ENCODE measurements around the gene SELENOP. TPM values are rescaled to one million over a fixed set of nuclear protein-coding genes. Genes with fewer than 3 reads are reported as not detected.

SELENOP gene
- total and polyA plus RNA-seq, 2 of the 8 experiments (the other 6 are each of a cell fraction or from before 2014, with no cell fraction given): 5.5 to 19.4 TPM

- no peak overlapping the region for H2BK20ac ChIP-seq (ENCODE audit: low read length)
- no peak overlapping the region for H3K18ac ChIP-seq (ENCODE audit: extremely low read depth, low read length)
- no peaks in the 10 kb centered on the region for H3K4me1 ChIP-seq (replicated peaks in 1 of 4; ENCODE audit: control insufficient read depth in 3 of 4, insufficient read depth in 4 of 4, low read length in 3 of 4)
- no peak overlapping the region for H3K4me2 ChIP-seq (ENCODE audit: insufficient read depth in 1 of 2, low read depth in 2 of 2, low read length in 2 of 2)
- H3K9me3 ChIP-seq (ENCODE audit: insufficient read depth in 2 of 2, low read depth in 1 of 2, low read length in 1 of 2): no peaks in the 10 kb centered on the region
- WGBS, 2 experiments (ENCODE audit: extremely low coverage in 1 of 2, insufficient coverage in 1 of 2, insufficient read length in 1 of 2, insufficient replicate concordance in 2 of 2, low coverage in 1 of 2, low lambda C conversion rate in 2 of 2, missing lambda C conversion rate in 1 of 2): 100% methylated on average over 1 of the region's 1 CpG; no CpG with 5 or more reads in 1 of the 2 experiments
- no peak overlapping the region for H3K23ac ChIP-seq (ENCODE audit: insufficient read length)
- H2BK120ac ChIP-seq (replicated peaks; ENCODE audit: low read depth, low read length): no peak overlapping the region
- no peak overlapping the region for H2AFZ ChIP-seq (ENCODE audit: low read length)
- no peaks in the 10 kb centered on the region for H3K79me1 ChIP-seq (ENCODE audit: low read depth, low read length)
- H3K23me2 ChIP-seq (ENCODE audit: low read depth, low read length): no peaks in the 10 kb centered on the region
- no peak overlapping the region for H3K14ac ChIP-seq (ENCODE audit: insufficient read length)
- POLR2A ChIA-PET (ENCODE audit: partially characterized antibody): no interaction called here
- H3K4ac ChIP-seq (replicated peaks; ENCODE audit: insufficient read length, low read depth, low read length): no peak overlapping the region
- no peak overlapping the region for H3K4me3 ChIP-seq (ENCODE audit: extremely low read depth in 1 of 4, insufficient read depth in 2 of 4, low read depth in 3 of 4, low read length in 4 of 4)
- no peak for TF ChIP-seq TEAD4 (IDR thresholded peaks at IDR 0.05; ENCODE audit: low read depth, low read length)
- TF ChIP-seq BRCA1 (IDR thresholded peaks at IDR 0.05; ENCODE audit: low read depth, low read length): no peak
- TF ChIP-seq, protein P1, sequence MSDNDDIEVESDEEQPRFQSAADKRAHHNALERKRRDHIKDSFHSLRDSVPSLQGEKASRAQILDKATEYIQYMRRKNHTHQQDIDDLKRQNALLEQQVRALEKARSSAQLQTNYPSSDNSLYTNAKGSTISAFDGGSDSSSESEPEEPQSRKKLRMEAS (IDR thresholded peaks at IDR 0.05): no peak
- no peak for TF ChIP-seq HDAC2 (IDR thresholded peaks at IDR 0.05; ENCODE audit: borderline replicate concordance in 1 of 2, low read depth in 2 of 2, low read length in 2 of 2)
- no peak for TF ChIP-seq KDM5A (IDR thresholded peaks at IDR 0.05; ENCODE audit: low read length)
- TF ChIP-seq TCF12 (IDR thresholded peaks at IDR 0.05; ENCODE audit: low read depth, low read length): no peak
- TF ChIP-seq FOSL1 (IDR thresholded peaks at IDR 0.05; ENCODE audit: insufficient read depth, low read depth, low read length): no peak
- no peak for TF ChIP-seq CBX8 (IDR thresholded peaks at IDR 0.05; ENCODE audit: borderline replicate concordance, low read depth, low read length)
- no peaks in the 10 kb centered on the region for H3K36me3 ChIP-seq (ENCODE audit: control insufficient read depth in 2 of 4, insufficient read depth in 4 of 4, low read length in 3 of 4)
- H4K8ac ChIP-seq (ENCODE audit: extremely low read depth, insufficient read depth, low read length): no peak overlapping the region
- no peaks in the 10 kb centered on the region for H3K27me3 ChIP-seq (replicated peaks in 1 of 4; ENCODE audit: control insufficient read depth in 3 of 4, extremely low read depth in 1 of 4, insufficient read depth in 3 of 4, low read length in 3 of 4)
- H4K5ac ChIP-seq (ENCODE audit: insufficient read length, low read depth, low read length): no peak overlapping the region
- no peaks in the 10 kb centered on the region for H3K79me2 ChIP-seq (ENCODE audit: control insufficient read depth in 1 of 2, insufficient read depth in 2 of 2, low read length in 2 of 2)
- DNase-seq (ENCODE audit: low read depth in 1 of 2, low spot score in 2 of 2) (no peak), FAIRE-seq (no peak)
- H2BK5ac ChIP-seq (ENCODE audit: low read depth, low read length): no peak overlapping the region
- no peak overlapping the region for H3K27ac ChIP-seq (ENCODE audit: low read depth, low read length)
- no peak overlapping the region for H4K91ac ChIP-seq (replicated peaks; ENCODE audit: insufficient read length, low read length)
- CTCF ChIA-PET (ENCODE audit: partially characterized antibody): interaction anchor here (0.7 to 1.7 kb wide), 3 partner anchors 36 to 724 kb away, joined by 3 to 4 read pairs (median 3); no protein-coding TSS in a partner anchor
- H3K56ac ChIP-seq (replicated peaks; ENCODE audit: insufficient read length, low read depth, low read length): no peak overlapping the region
- no peak overlapping the region for H2BK12ac ChIP-seq (ENCODE audit: low read depth, low read length)
- H2AK5ac ChIP-seq (ENCODE audit: low read depth, low read length): no peak overlapping the region
- no peak overlapping the region for H3K9ac ChIP-seq (replicated peaks in 1 of 4; ENCODE audit: extremely low read depth in 1 of 4, low read depth in 3 of 4, low read length in 3 of 4)
- no peaks in the 10 kb centered on the region for H4K20me1 ChIP-seq (replicated peaks in 1 of 2; ENCODE audit: control insufficient read depth in 1 of 2, insufficient read depth in 2 of 2, low read length in 2 of 2)
- H2BK15ac ChIP-seq (ENCODE audit: low read length): no peak overlapping the region
Observed at GRCh38 chr5:42781584-42781983, 30.1 kb downstream of the SELENOP start.
